ENCODE results near the gene CLIC5.

CLIC5 gene

GRCh38 chr6:46015119-46015968, at the start of gene CLIC5:
Gene CLIC5, minus strand, starts transcription at chr6:46015860. Its CDS starts 318 bp downstream, at chr6:46015542.
- Mint-ChIP-seq H3K4me1 (ENCODE audit: low read depth) (peaks cover 50% of the 10 kb centered on the region), H3K27me3 (ENCODE audit: low read depth) (peaks cover 28% of the 10 kb centered on the region), H3K27ac (peak within 1 kb of the TSS; percentile 67), H3K4me3 (peak within 1 kb of the TSS; percentile 83), H3K9me3 (peaks cover 6% of the 10 kb centered on the region), H3K36me3 (ENCODE audit: low read depth) (no peaks in the 10 kb centered on the region)
- DNase-seq (ENCODE audit: low spot score): peak; percentile 32

DNA sequence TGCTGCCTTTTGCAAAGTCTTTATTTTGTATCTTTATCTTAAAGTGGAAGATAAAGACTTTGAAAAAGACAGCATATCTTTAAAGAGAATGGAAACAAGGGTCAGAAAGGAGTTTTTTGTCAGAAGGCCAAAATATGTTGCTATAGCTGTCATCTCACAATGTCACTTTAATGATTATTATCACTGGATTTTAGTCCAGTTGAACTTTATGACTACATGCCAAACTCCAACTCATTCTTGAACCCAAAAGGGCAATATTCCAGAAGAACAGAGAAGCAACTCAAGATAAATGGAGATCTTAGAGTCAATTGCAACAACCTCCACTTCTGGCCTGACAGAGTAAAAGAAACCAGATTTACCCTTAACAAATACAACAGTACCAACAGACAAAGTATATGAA, 47.3 kb upstream of the CLIC5 start:
- no peaks in the 10 kb centered on the region for H3K4me1 Mint-ChIP-seq (ENCODE audit: low read depth)
- DNase-seq (ENCODE audit: low spot score): no peak
- no peaks in the 10 kb centered on the region for H3K9me3 Mint-ChIP-seq
- no peaks in the 10 kb centered on the region for H3K36me3 Mint-ChIP-seq (ENCODE audit: low read depth)
- no peak overlapping the region for H3K4me3 Mint-ChIP-seq
- H3K27me3 Mint-ChIP-seq (ENCODE audit: low read depth): peaks cover 28% of the 10 kb centered on the region
- no peak overlapping the region for H3K27ac Mint-ChIP-seq

DNA sequence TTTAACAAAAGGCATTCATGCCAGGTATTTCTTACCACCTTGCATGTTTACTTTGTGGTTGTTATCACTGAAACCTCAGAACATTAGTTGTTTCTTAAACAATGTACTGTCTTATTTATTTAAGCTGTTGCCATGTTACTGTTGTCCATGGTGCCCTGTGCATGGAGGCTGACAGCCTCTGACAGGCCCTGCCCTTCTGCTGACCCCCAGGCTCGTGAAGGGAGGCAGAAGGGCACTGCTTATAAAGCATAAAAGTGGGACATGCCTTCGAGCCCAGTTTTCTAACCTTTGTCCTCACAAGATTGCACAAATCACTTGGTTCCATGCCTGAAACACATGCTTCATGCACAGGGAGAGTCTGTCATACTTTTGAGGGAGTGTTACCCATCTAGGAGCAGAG, 46.7 kb upstream of the CLIC5 start:
- Mint-ChIP-seq H3K36me3 (ENCODE audit: low read depth) (no peaks in the 10 kb centered on the region), H3K4me3 (no peak overlapping the region), H3K27me3 (ENCODE audit: low read depth) (peaks cover 30% of the 10 kb centered on the region), H3K4me1 (ENCODE audit: low read depth) (no peaks in the 10 kb centered on the region), H3K9me3 (peaks cover 1% of the 10 kb centered on the region), H3K27ac (no peak overlapping the region)
- no peak for DNase-seq (ENCODE audit: low spot score)

- Mint-ChIP-seq H3K4me1 (ENCODE audit: low read depth) (no peaks in the 10 kb centered on the region), H3K27ac (no peak overlapping the region)
- no peak for DNase-seq (ENCODE audit: low spot score)
Observed at GRCh38 chr6:46061497-46061896, 45.8 kb upstream of the CLIC5 start.

GRCh38 chr6:46059608-46060007, 43.9 kb upstream of the CLIC5 start:
- no peaks in the 10 kb centered on the region for H3K4me1 Mint-ChIP-seq (ENCODE audit: low read depth)
- peaks cover 25% of the 10 kb centered on the region for H3K27me3 Mint-ChIP-seq (ENCODE audit: low read depth)
- DNase-seq (ENCODE audit: low spot score): no peak
- peaks cover 3% of the 10 kb centered on the region for H3K9me3 Mint-ChIP-seq
- no peaks in the 10 kb centered on the region for H3K36me3 Mint-ChIP-seq (ENCODE audit: low read depth)
- no peak overlapping the region for H3K27ac Mint-ChIP-seq
- no peak overlapping the region for H3K4me3 Mint-ChIP-seq

More at GRCh38 chr6:46061497-46061896, 45.8 kb upstream of the CLIC5 start:
- Mint-ChIP-seq H3K36me3 (ENCODE audit: low read depth) (no peaks in the 10 kb centered on the region), H3K4me3 (no peak overlapping the region), H3K9me3 (peaks cover 3% of the 10 kb centered on the region), H3K27me3 (ENCODE audit: low read depth) (peaks cover 30% of the 10 kb centered on the region)

- H3K9me3 Mint-ChIP-seq: peaks cover 3% of the 10 kb centered on the region
- peaks cover 22% of the 10 kb centered on the region for H3K27me3 Mint-ChIP-seq (ENCODE audit: low read depth)
- no peak overlapping the region for H3K27ac Mint-ChIP-seq
- DNase-seq (ENCODE audit: low spot score): no peak
- no peaks in the 10 kb centered on the region for H3K4me1 Mint-ChIP-seq (ENCODE audit: low read depth)
- H3K36me3 Mint-ChIP-seq (ENCODE audit: low read depth): no peaks in the 10 kb centered on the region
- H3K4me3 Mint-ChIP-seq: no peak overlapping the region
Observed at GRCh38 chr6:46058951-46059350, 43.3 kb upstream of the CLIC5 start.

DNA sequence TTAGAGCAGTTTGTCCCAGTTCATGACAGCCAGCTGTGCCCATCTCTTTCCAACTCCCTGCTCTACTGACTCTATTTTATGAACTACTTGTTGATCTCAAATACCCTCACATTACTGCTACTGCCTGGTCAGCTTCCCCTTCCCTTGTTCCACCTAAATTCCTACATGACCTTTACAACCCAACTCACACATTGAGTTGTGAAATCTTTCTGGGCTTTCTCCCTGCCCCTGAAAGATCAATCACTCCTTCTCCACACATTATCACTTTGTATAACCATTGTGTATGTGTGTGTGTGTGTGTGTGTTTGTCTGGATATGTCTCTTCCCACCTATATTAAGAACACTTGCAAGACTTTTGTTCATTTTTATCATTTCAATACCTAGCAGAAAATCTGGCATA, 42.1 kb upstream of the CLIC5 start:
- H3K27me3 Mint-ChIP-seq (ENCODE audit: low read depth): peaks cover 12% of the 10 kb centered on the region
- peaks cover 9% of the 10 kb centered on the region for H3K4me1 Mint-ChIP-seq (ENCODE audit: low read depth)
- H3K27ac Mint-ChIP-seq: no peak overlapping the region
- DNase-seq (ENCODE audit: low spot score): no peak
- peaks cover 3% of the 10 kb centered on the region for H3K9me3 Mint-ChIP-seq
- H3K4me3 Mint-ChIP-seq: no peak overlapping the region
- H3K36me3 Mint-ChIP-seq (ENCODE audit: low read depth): no peaks in the 10 kb centered on the region

DNA sequence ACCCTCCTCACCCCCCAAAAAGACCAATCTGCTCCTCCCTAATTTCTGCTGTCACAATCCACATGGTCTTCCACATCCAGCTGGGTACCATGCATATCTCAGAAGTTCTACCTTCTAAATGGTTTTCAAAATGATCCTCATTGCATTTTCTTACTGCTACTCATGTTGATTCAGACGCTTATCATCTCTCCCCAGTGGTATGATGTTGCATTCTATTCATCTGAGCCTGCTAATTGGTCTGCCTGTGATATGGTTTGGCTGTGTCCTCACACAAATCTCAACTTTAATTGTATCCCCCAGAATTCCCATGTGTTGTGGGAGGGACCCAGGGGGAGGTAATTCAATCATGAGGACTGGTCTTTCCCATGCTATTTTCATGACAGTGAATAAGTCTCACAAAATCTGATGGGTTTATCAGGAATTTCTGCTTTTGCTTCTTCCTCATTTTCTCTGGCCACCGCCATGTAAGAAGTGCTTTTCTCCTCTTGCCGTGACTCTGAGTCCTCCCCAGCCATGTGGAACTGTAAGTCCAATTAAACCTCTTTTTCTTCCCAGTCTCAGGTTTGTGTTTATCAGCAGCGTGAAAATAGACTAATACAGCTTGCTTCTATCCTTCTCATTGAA, 41.4 kb upstream of the CLIC5 start:
- Mint-ChIP-seq H3K4me1 (ENCODE audit: low read depth) (peaks cover 9% of the 10 kb centered on the region), H3K4me3 (no peak overlapping the region), H3K9me3 (peaks cover 3% of the 10 kb centered on the region), H3K36me3 (ENCODE audit: low read depth) (no peaks in the 10 kb centered on the region), H3K27me3 (ENCODE audit: low read depth) (peaks cover 12% of the 10 kb centered on the region), H3K27ac (no peak overlapping the region)
- DNase-seq (ENCODE audit: low spot score): no peak

DNA sequence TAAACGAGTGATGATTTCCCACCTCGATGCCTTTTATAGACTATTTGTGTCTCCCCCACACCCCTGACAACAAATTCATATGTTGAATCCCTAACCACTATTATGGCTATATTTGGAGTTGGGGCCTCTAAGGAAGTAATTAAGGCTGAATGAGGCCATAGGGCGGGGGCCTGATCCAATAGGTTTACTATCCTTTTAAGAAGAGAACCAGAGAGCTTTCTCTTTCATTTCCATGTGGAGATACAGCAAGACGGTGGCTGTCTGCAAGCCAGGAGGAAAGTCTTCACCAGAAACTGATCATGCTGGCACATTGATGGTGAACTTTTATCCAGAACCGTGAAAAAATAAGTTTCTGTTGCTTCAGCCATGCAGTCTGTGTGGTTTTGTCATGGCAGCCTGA, 38.9 kb upstream of the CLIC5 start:
- H3K36me3 Mint-ChIP-seq (ENCODE audit: low read depth): no peaks in the 10 kb centered on the region
- peaks cover 3% of the 10 kb centered on the region for H3K9me3 Mint-ChIP-seq
- no peak overlapping the region for H3K27ac Mint-ChIP-seq
- H3K4me3 Mint-ChIP-seq: no peak overlapping the region
- peaks cover 16% of the 10 kb centered on the region for H3K27me3 Mint-ChIP-seq (ENCODE audit: low read depth)
- no peak for DNase-seq (ENCODE audit: low spot score)
- peaks cover 9% of the 10 kb centered on the region for H3K4me1 Mint-ChIP-seq (ENCODE audit: low read depth)

DNA sequence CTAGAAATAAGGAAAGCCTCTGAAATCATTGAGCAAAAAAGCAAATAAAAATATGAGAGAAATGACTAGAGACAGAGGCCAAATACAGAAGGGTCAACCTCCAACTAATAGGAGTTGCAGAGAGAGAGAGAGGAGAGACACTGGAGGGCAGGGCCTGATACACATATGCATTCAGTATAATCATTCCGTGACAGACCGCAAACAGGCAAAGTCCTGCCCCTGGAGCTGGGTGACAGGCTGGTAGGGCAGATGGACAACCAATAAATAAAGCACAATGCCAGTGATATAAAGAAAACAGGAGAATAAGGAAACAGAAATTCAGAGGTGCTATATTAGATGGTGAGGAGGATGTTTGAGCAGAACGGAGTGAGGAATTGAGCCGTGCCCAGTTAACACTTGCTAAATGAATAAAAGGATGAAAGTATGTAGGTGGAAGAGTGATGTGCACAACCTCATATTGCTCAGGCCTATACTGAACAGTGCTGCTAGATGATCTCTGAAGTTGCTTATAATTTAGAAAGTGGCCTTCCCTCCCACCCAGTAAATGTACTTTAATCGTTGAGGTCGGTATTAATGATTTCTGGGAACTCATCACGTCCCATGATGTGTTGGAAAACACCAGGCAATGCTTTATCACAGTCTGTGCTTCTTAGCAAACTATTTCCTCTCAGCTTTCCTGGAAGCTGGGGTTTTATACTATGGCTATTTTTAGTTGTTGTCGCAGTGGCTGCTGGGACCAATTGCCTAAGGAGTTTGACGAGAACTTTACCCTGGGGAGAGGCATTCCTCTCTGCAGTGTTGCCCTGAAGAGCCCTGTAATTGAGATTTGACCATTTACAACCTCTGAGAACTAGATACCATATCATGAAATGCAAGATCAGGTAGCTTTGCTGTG, 37.6 kb upstream of the CLIC5 start:
- Mint-ChIP-seq H3K4me3 (no peak overlapping the region), H3K4me1 (ENCODE audit: low read depth) (peaks cover 9% of the 10 kb centered on the region), H3K27ac (no peak overlapping the region), H3K27me3 (ENCODE audit: low read depth) (peaks cover 22% of the 10 kb centered on the region), H3K36me3 (ENCODE audit: low read depth) (no peaks in the 10 kb centered on the region), H3K9me3 (peaks cover 3% of the 10 kb centered on the region)
- no peak for DNase-seq (ENCODE audit: low spot score)

DNA sequence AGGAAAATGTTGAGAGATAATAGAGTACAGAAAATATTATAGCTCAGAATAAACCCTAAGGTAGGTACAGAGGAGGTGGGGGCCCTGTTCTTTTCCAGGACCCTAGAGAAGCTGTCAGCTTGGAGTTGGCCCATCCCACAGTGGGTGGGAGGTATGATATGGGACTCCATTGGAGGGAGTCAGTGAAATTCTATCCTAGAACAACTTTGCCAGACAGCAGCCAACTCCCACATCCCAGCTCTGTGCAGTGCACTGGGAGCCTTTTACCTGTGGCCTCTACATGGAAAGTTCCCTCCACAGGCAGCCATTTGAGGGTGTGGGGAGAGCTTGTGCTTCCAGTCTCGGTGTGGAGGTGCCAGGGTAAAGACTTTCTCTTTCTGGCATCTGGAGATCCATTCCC, 36.8 kb upstream of the CLIC5 start:
- Mint-ChIP-seq H3K27me3 (ENCODE audit: low read depth) (peaks cover 19% of the 10 kb centered on the region), H3K4me1 (ENCODE audit: low read depth) (peaks cover 9% of the 10 kb centered on the region), H3K27ac (no peak overlapping the region), H3K4me3 (no peak overlapping the region), H3K9me3 (peaks cover 3% of the 10 kb centered on the region), H3K36me3 (ENCODE audit: low read depth) (no peaks in the 10 kb centered on the region)
- DNase-seq (ENCODE audit: low spot score): no peak

GRCh38 chr6:46051962-46052361, 36.3 kb upstream of the CLIC5 start:
- H3K27ac Mint-ChIP-seq: no peak overlapping the region
- peaks cover 22% of the 10 kb centered on the region for H3K27me3 Mint-ChIP-seq (ENCODE audit: low read depth)
- H3K4me3 Mint-ChIP-seq: no peak overlapping the region
- peaks cover 9% of the 10 kb centered on the region for H3K4me1 Mint-ChIP-seq (ENCODE audit: low read depth)
- H3K36me3 Mint-ChIP-seq (ENCODE audit: low read depth): no peaks in the 10 kb centered on the region
- DNase-seq (ENCODE audit: low spot score): no peak
- H3K9me3 Mint-ChIP-seq: no peaks in the 10 kb centered on the region

- no peak for DNase-seq (ENCODE audit: low spot score)
- no peak overlapping the region for H3K4me3 Mint-ChIP-seq
- no peak overlapping the region for H3K27ac Mint-ChIP-seq
- no peaks in the 10 kb centered on the region for H3K9me3 Mint-ChIP-seq
- no peaks in the 10 kb centered on the region for H3K36me3 Mint-ChIP-seq (ENCODE audit: low read depth)
- peaks cover 9% of the 10 kb centered on the region for H3K4me1 Mint-ChIP-seq (ENCODE audit: low read depth)
- peaks cover 22% of the 10 kb centered on the region for H3K27me3 Mint-ChIP-seq (ENCODE audit: low read depth)
Observed at GRCh38 chr6:46050845-46051405, 35.3 kb upstream of the CLIC5 start.

All from T-helper 2 cell treated with Interferon-gamma antibody and Interleukin-4, amounts not matched to agents 5 μg/mL and 100 μg/mL, for 36 hours (primary cell).